Testis (tissue), 3 donors: ENCODE results near the gene EIF4A3. TPM values are rescaled to one million over a fixed set of nuclear protein-coding genes. Genes with fewer than 3 reads are reported as not detected.

Experiments used
- DNase-seq: peaks from one replicate; pipeline ENCODE4 v3.0.0-alpha.2; 2019
- H3K27ac ChIP-seq, 2 donors: fragments of 200-600 bp; sonication (generic); one replicate each; pipeline ENCODE4 v1.5.1; 2019
- H3K27me3 ChIP-seq: fragments of 200-600 bp; sonication (generic); one replicate; pipeline ENCODE4 v1.5.1; 2019
- H3K36me3 ChIP-seq: fragments of 200-600 bp; sonication (generic); one replicate; pipeline ENCODE4 v1.5.1; 2017; ENCODE audit warnings: low read depth; ENCODE audit errors: missing control alignments
- H3K4me1 ChIP-seq: fragments of 200-600 bp; sonication (generic); one replicate; pipeline ENCODE4 v1.5.1; 2019
- H3K4me3 ChIP-seq, 2 donors: fragments of 200-600 bp; sonication (generic); one replicate each; pipeline ENCODE4 v1.5.1; 2017 to 2019
- H3K9me3 ChIP-seq: fragments of 200-600 bp; sonication (generic); one replicate; pipeline ENCODE4 v1.5.1; 2017
- CTCF ChIP-seq, 3 experiments: fragments of 450-650 bp in 2 of 3; fragments of 200-600 bp in 1 of 3; sonication (generic) in 1 of 3; IDR thresholded peaks; one replicate each; pipeline ENCODE4 v1.5.1; 2016 to 2019; ENCODE audit warnings: antibody characterized with exemption in 3 of 3, mild to moderate bottlenecking in 2 of 3, moderate library complexity in 1 of 3
- POLR2A ChIP-seq: fragments of 450-650 bp; IDR thresholded peaks from one replicate; pipeline ENCODE4 v1.6.1; 2017; ENCODE audit warnings: antibody characterized with exemption, mild to moderate bottlenecking, moderate library complexity
- WGBS, 2 donors: methylation state at CpG; one replicate each; pipeline ENCODE4 v1.1.5; 2018; 5-methylcytosine and 5-hydroxymethylcytosine counted together
- intact Hi-C: fragments of 100-400 bp; cut with DNase I; formaldehyde crosslinking; loops from one replicate; pipeline ENCODE4 v1.15.1; 2023; ENCODE audit warnings: low total_unique reads
- polyA plus RNA-seq: library from polyadenylated mRNA; stranded (reverse); fragments of 350-450 nt; fragmentation: Illumina TruSeq; extraction: RNeasy Lipid Tissue Mini Kit (QIAGEN cat#74804); gene quantifications from one replicate; pipeline ENCODE4 v1.2.3, GENCODE V29; 2014; ENCODE audit warnings: low read depth, low replicate concordance; ENCODE audit not compliant: insufficient read depth
- total RNA-seq, 2 donors: library from RNA; depleted of rRNA; stranded (reverse); fragments of >200 nt; gene quantifications; one replicate each; pipeline ENCODE4 v1.2.3, GENCODE V29; 2016

EIF4A3 gene
- total and polyA plus RNA-seq, 3 donors from 2014 or later = 67.1 to 99.3 (median 85.6) TPM

- H3K4me1 ChIP-seq = peaks cover 3% of the 10 kb centered on the region
- TF ChIP-seq POLR2A (no peak), CTCF (IDR thresholded peaks at IDR 0.05) (no peak)
- H3K9me3 ChIP-seq = no peaks in the 10 kb centered on the region
- no peak overlapping the region for H3K27ac ChIP-seq
- intact Hi-C loops = no loop called here
- H3K36me3 ChIP-seq = no peaks in the 10 kb centered on the region
- DNase-seq = no peak
- no peaks in the 10 kb centered on the region for H3K27me3 ChIP-seq
- H3K4me3 ChIP-seq = no peak overlapping the region
- 61 to 78% methylated on average over 25 to 29 of the region's 29 CpGs for WGBS, 2 donors
These were observed 45.1 kb upstream of the EIF4A3 start for GRCh38 chr17:80191865-80192661.

DNA sequence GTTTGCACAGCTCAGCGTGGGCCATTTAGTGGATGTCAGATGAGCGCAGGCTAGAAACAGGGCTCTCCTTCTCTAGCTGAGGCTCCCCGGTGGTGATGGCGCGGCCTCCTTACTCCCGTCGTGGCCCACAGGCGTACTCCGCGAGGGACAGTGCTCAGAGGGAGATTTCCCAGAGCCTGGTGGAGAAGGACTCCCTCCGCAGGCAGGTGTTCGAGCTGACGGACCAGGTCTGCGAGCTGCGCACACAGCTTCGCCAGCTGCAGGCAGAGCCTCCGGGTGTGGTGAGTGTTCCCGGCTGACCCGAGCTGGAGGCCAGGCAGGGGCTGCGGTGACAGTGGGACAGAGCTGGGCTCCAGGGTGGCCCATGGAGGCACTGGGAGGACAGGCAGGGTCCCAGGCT is 44.3 kb upstream of the EIF4A3 start:
- no peak for DNase-seq
- no peaks in the 10 kb centered on the region for H3K27me3 ChIP-seq
- no peaks in the 10 kb centered on the region for H3K36me3 ChIP-seq
- intact Hi-C loops = no loop called here
- no peaks in the 10 kb centered on the region for H3K9me3 ChIP-seq
- WGBS, 2 donors = 91 to 96% methylated on average over 4 to 20 of the region's 20 CpGs
- TF ChIP-seq CTCF (IDR thresholded peaks at IDR 0.05) = no peak
- H3K4me1 ChIP-seq = peaks cover 3% of the 10 kb centered on the region
- no peak overlapping the region for H3K4me3 ChIP-seq
- H3K27ac ChIP-seq = no peak overlapping the region

DNA sequence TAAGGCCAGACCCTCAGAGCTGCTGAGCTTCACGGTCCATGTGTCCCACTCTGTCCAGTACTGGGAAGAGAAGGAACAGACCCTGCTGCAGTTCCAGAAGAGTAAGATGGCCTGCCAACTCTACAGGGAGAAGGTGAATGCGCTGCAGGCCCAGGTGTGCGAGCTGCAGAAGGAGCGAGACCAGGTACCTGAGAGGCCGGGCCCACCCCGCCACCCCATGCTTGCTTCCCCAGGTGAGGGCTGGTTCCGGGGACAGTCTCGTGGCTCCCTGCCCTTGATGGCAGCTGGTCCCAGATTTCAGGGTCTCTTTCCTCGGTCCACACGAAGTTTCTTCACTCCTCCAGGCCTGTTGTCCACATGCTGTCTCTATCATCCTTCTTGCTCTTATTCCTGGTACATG is 43.8 kb upstream of the EIF4A3 start:
- TF ChIP-seq POLR2A = no peak
- intact Hi-C loops = no loop called here

GRCh38 chr17:80189611-80190010 is 42.7 kb upstream of the EIF4A3 start:
- Histone ChIP-seq H3K27ac (no peak overlapping the region), H3K27me3 (no peaks in the 10 kb centered on the region), H3K36me3 (no peaks in the 10 kb centered on the region), H3K4me1 (peaks cover 3% of the 10 kb centered on the region), H3K9me3 (no peaks in the 10 kb centered on the region), H3K4me3 (no peak overlapping the region)
- TF ChIP-seq POLR2A = no peak
- TF ChIP-seq CTCF (IDR thresholded peaks at IDR 0.05) = no peak
- intact Hi-C loops = no loop called here
- no peak for DNase-seq
- WGBS, 2 donors = 76 to 91% methylated on average over 11 to 23 of the region's 23 CpGs

More for the DNA sequence above, 43.8 kb upstream of the EIF4A3 start:
- Histone ChIP-seq H3K9me3 (no peaks in the 10 kb centered on the region), H3K36me3 (no peaks in the 10 kb centered on the region), H3K27ac (no peak overlapping the region), H3K27me3 (no peaks in the 10 kb centered on the region), H3K4me1 (peaks cover 3% of the 10 kb centered on the region), H3K4me3 (no peak overlapping the region)
- DNase-seq = no peak
- WGBS, 2 donors = 93 to 98% methylated on average over 10 of the region's 10 CpGs

DNA sequence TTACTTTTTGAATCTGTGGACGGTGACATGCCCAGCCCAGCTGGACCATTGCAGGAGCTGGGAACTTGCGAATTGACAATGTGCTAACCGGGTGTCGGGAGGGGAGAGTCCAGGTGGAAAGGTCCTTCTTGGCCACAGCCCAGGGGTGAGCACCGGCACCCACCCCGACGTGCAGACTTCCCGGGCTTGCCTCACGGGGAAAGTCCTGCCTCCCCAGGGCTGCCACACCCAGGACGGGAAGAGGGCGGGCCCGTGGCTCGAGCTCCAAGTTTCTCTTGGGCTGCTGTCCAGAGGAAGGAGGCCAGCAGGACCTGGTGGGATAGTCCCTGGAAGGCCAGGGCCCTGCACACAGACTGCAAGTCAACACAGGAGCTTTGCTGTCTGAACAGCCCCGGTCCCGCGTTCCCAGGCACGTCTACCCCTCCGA is 40.6 kb upstream of the EIF4A3 start:
- TF ChIP-seq CTCF (IDR thresholded peaks at IDR 0.05) (no peak), POLR2A (no peak)
- Histone ChIP-seq H3K27me3 (no peaks in the 10 kb centered on the region), H3K4me3 (no peak overlapping the region), H3K27ac (no peak overlapping the region), H3K36me3 (no peaks in the 10 kb centered on the region), H3K4me1 (peaks cover 3% of the 10 kb centered on the region), H3K9me3 (no peaks in the 10 kb centered on the region)
- intact Hi-C loops = no loop called here
- DNase-seq = peak; percentile 58
- 51 to 63% methylated on average over 9 to 18 of the region's 18 CpGs for WGBS, 2 donors
